ENCODE data around the gene CCDC172.

CCDC172 gene

GRCh38 chr10:116324227-116324950 lies at the start of gene CCDC172:
Gene CCDC172, plus strand, starts transcription at chr10:116324448. Its CDS starts 564 bp downstream, at chr10:116325012.
- H3K36me3 ChIP-seq (ENCODE audit: control insufficient read depth in 2 of 2, insufficient read depth in 2 of 2, low read length in 2 of 2), result no peaks in the 10 kb centered on the region
- no peak within 1 kb of the TSS for H3K27ac ChIP-seq (ENCODE audit: low read depth in 2 of 2, low read length in 2 of 2)
- H3K4me3 ChIP-seq (ENCODE audit: low read length in 2 of 2), result no peak within 1 kb of the TSS
- H3K9ac ChIP-seq (ENCODE audit: low read depth in 1 of 2, low read length in 2 of 2), result no peak within 1 kb of the TSS
- no peaks in the 10 kb centered on the region for H3K27me3 ChIP-seq (ENCODE audit: control insufficient read depth in 2 of 2, insufficient read depth in 2 of 2, low read length in 2 of 2)
- H3K4me1 ChIP-seq (ENCODE audit: control insufficient read depth in 2 of 2, insufficient read depth in 2 of 2, low read length in 2 of 2), result no peaks in the 10 kb centered on the region
- no peaks in the 10 kb centered on the region for H3K9me3 ChIP-seq (ENCODE audit: control insufficient read depth in 2 of 2, low read length in 2 of 2)

- H3K9me3 ChIP-seq (ENCODE audit: control insufficient read depth in 2 of 2, low read length in 2 of 2), result no peaks in the 10 kb centered on the region
- no peak overlapping the region for H3K4me3 ChIP-seq (ENCODE audit: low read length in 2 of 2)
- H3K27ac ChIP-seq (ENCODE audit: low read depth in 2 of 2, low read length in 2 of 2), result no peak overlapping the region
- H3K27me3 ChIP-seq (ENCODE audit: control insufficient read depth in 2 of 2, insufficient read depth in 2 of 2, low read length in 2 of 2), result peaks cover 12 to 21% of the 10 kb centered on the region in 2 donors
- H3K4me1 ChIP-seq (ENCODE audit: control insufficient read depth in 2 of 2, insufficient read depth in 2 of 2, low read length in 2 of 2), result no peaks in the 10 kb centered on the region
- no peaks in the 10 kb centered on the region for H3K36me3 ChIP-seq (ENCODE audit: control insufficient read depth in 2 of 2, insufficient read depth in 2 of 2, low read length in 2 of 2)
- H3K9ac ChIP-seq (ENCODE audit: low read depth in 1 of 2, low read length in 2 of 2), result no peak overlapping the region
Observed at GRCh38 chr10:116276981-116277380, 47.3 kb upstream of the CCDC172 start.

GRCh38 chr10:116278846-116279245 lies 45.4 kb upstream of the CCDC172 start:
- Histone ChIP-seq H3K9ac (ENCODE audit: low read depth in 1 of 2, low read length in 2 of 2) (no peak overlapping the region), H3K4me1 (ENCODE audit: control insufficient read depth in 2 of 2, insufficient read depth in 2 of 2, low read length in 2 of 2) (no peaks in the 10 kb centered on the region), H3K27me3 (ENCODE audit: control insufficient read depth in 2 of 2, insufficient read depth in 2 of 2, low read length in 2 of 2) (peaks cover 8 to 13% of the 10 kb centered on the region in 2 donors), H3K36me3 (ENCODE audit: control insufficient read depth in 2 of 2, insufficient read depth in 2 of 2, low read length in 2 of 2) (no peaks in the 10 kb centered on the region), H3K9me3 (ENCODE audit: control insufficient read depth in 2 of 2, low read length in 2 of 2) (no peaks in the 10 kb centered on the region), H3K27ac (ENCODE audit: low read depth in 2 of 2, low read length in 2 of 2) (no peak overlapping the region), H3K4me3 (ENCODE audit: low read length in 2 of 2) (no peak overlapping the region)

GRCh38 chr10:116281775-116282174 lies 42.5 kb upstream of the CCDC172 start:
- Histone ChIP-seq H3K27ac (ENCODE audit: low read depth in 2 of 2, low read length in 2 of 2) (no peak overlapping the region), H3K27me3 (ENCODE audit: control insufficient read depth in 2 of 2, insufficient read depth in 2 of 2, low read length in 2 of 2) (no peaks in the 10 kb centered on the region), H3K4me3 (ENCODE audit: low read length in 2 of 2) (no peak overlapping the region), H3K9me3 (ENCODE audit: control insufficient read depth in 2 of 2, low read length in 2 of 2) (no peaks in the 10 kb centered on the region), H3K9ac (ENCODE audit: low read depth in 1 of 2, low read length in 2 of 2) (no peak overlapping the region), H3K36me3 (ENCODE audit: control insufficient read depth in 2 of 2, insufficient read depth in 2 of 2, low read length in 2 of 2) (no peaks in the 10 kb centered on the region), H3K4me1 (ENCODE audit: control insufficient read depth in 2 of 2, insufficient read depth in 2 of 2, low read length in 2 of 2) (no peaks in the 10 kb centered on the region)

- H3K4me3 ChIP-seq (ENCODE audit: low read length in 2 of 2), result no peak overlapping the region
- H3K27me3 ChIP-seq (ENCODE audit: control insufficient read depth in 2 of 2, insufficient read depth in 2 of 2, low read length in 2 of 2), result no peaks in the 10 kb centered on the region
- H3K27ac ChIP-seq (ENCODE audit: low read depth in 2 of 2, low read length in 2 of 2), result no peak overlapping the region
- H3K9me3 ChIP-seq (ENCODE audit: control insufficient read depth in 2 of 2, low read length in 2 of 2), result no peaks in the 10 kb centered on the region
- H3K4me1 ChIP-seq (ENCODE audit: control insufficient read depth in 2 of 2, insufficient read depth in 2 of 2, low read length in 2 of 2), result no peaks in the 10 kb centered on the region
- H3K9ac ChIP-seq (ENCODE audit: low read depth in 1 of 2, low read length in 2 of 2), result no peak overlapping the region
- no peaks in the 10 kb centered on the region for H3K36me3 ChIP-seq (ENCODE audit: control insufficient read depth in 2 of 2, insufficient read depth in 2 of 2, low read length in 2 of 2)
Observed at GRCh38 chr10:116286626-116287200, 37.5 kb upstream of the CCDC172 start.

- no peaks in the 10 kb centered on the region for H3K9me3 ChIP-seq (ENCODE audit: control insufficient read depth in 2 of 2, low read length in 2 of 2)
- no peaks in the 10 kb centered on the region for H3K36me3 ChIP-seq (ENCODE audit: control insufficient read depth in 2 of 2, insufficient read depth in 2 of 2, low read length in 2 of 2)
- no peak overlapping the region for H3K9ac ChIP-seq (ENCODE audit: low read depth in 1 of 2, low read length in 2 of 2)
- no peak overlapping the region for H3K4me3 ChIP-seq (ENCODE audit: low read length in 2 of 2)
- H3K4me1 ChIP-seq (ENCODE audit: control insufficient read depth in 2 of 2, insufficient read depth in 2 of 2, low read length in 2 of 2), result no peaks in the 10 kb centered on the region
- no peaks in the 10 kb centered on the region for H3K27me3 ChIP-seq (ENCODE audit: control insufficient read depth in 2 of 2, insufficient read depth in 2 of 2, low read length in 2 of 2)
- H3K27ac ChIP-seq (ENCODE audit: low read depth in 2 of 2, low read length in 2 of 2), result no peak overlapping the region
Observed at GRCh38 chr10:116287906-116288501, 36.2 kb upstream of the CCDC172 start.

GRCh38 chr10:116289652-116290051 lies 34.6 kb upstream of the CCDC172 start:
- no peaks in the 10 kb centered on the region for H3K4me1 ChIP-seq (ENCODE audit: control insufficient read depth in 2 of 2, insufficient read depth in 2 of 2, low read length in 2 of 2)
- H3K9ac ChIP-seq (ENCODE audit: low read depth in 1 of 2, low read length in 2 of 2), result no peak overlapping the region
- H3K9me3 ChIP-seq (ENCODE audit: control insufficient read depth in 2 of 2, low read length in 2 of 2), result no peaks in the 10 kb centered on the region
- H3K27ac ChIP-seq (ENCODE audit: low read depth in 2 of 2, low read length in 2 of 2), result no peak overlapping the region
- H3K36me3 ChIP-seq (ENCODE audit: control insufficient read depth in 2 of 2, insufficient read depth in 2 of 2, low read length in 2 of 2), result no peaks in the 10 kb centered on the region
- H3K27me3 ChIP-seq (ENCODE audit: control insufficient read depth in 2 of 2, insufficient read depth in 2 of 2, low read length in 2 of 2), result no peaks in the 10 kb centered on the region
- H3K4me3 ChIP-seq (ENCODE audit: low read length in 2 of 2), result no peak overlapping the region

GRCh38 chr10:116292493-116292892 lies 31.8 kb upstream of the CCDC172 start:
- Histone ChIP-seq H3K27ac (ENCODE audit: low read depth in 2 of 2, low read length in 2 of 2) (no peak overlapping the region), H3K9ac (ENCODE audit: low read depth in 1 of 2, low read length in 2 of 2) (no peak overlapping the region), H3K9me3 (ENCODE audit: control insufficient read depth in 2 of 2, low read length in 2 of 2) (no peaks in the 10 kb centered on the region), H3K4me3 (ENCODE audit: low read length in 2 of 2) (no peak overlapping the region), H3K36me3 (ENCODE audit: control insufficient read depth in 2 of 2, insufficient read depth in 2 of 2, low read length in 2 of 2) (no peaks in the 10 kb centered on the region), H3K4me1 (ENCODE audit: control insufficient read depth in 2 of 2, insufficient read depth in 2 of 2, low read length in 2 of 2) (no peaks in the 10 kb centered on the region), H3K27me3 (ENCODE audit: control insufficient read depth in 2 of 2, insufficient read depth in 2 of 2, low read length in 2 of 2) (no peaks in the 10 kb centered on the region)

- H3K27me3 ChIP-seq (ENCODE audit: control insufficient read depth in 2 of 2, insufficient read depth in 2 of 2, low read length in 2 of 2), result no peaks in the 10 kb centered on the region
- no peaks in the 10 kb centered on the region for H3K4me1 ChIP-seq (ENCODE audit: control insufficient read depth in 2 of 2, insufficient read depth in 2 of 2, low read length in 2 of 2)
- H3K4me3 ChIP-seq (ENCODE audit: low read length in 2 of 2), result no peak overlapping the region
- H3K27ac ChIP-seq (ENCODE audit: low read depth in 2 of 2, low read length in 2 of 2), result no peak overlapping the region
- H3K9ac ChIP-seq (ENCODE audit: low read depth in 1 of 2, low read length in 2 of 2), result no peak overlapping the region
- H3K36me3 ChIP-seq (ENCODE audit: control insufficient read depth in 2 of 2, insufficient read depth in 2 of 2, low read length in 2 of 2), result no peaks in the 10 kb centered on the region
- no peaks in the 10 kb centered on the region for H3K9me3 ChIP-seq (ENCODE audit: control insufficient read depth in 2 of 2, low read length in 2 of 2)
Observed at GRCh38 chr10:116296291-116296721, 27.9 kb upstream of the CCDC172 start.

GRCh38 chr10:116298586-116298985 lies 25.7 kb upstream of the CCDC172 start:
- Histone ChIP-seq H3K27ac (ENCODE audit: low read depth in 2 of 2, low read length in 2 of 2) (no peak overlapping the region), H3K9me3 (ENCODE audit: control insufficient read depth in 2 of 2, low read length in 2 of 2) (no peaks in the 10 kb centered on the region), H3K27me3 (ENCODE audit: control insufficient read depth in 2 of 2, insufficient read depth in 2 of 2, low read length in 2 of 2) (no peaks in the 10 kb centered on the region), H3K9ac (ENCODE audit: low read depth in 1 of 2, low read length in 2 of 2) (no peak overlapping the region), H3K4me1 (ENCODE audit: control insufficient read depth in 2 of 2, insufficient read depth in 2 of 2, low read length in 2 of 2) (no peaks in the 10 kb centered on the region), H3K36me3 (ENCODE audit: control insufficient read depth in 2 of 2, insufficient read depth in 2 of 2, low read length in 2 of 2) (no peaks in the 10 kb centered on the region), H3K4me3 (ENCODE audit: low read length in 2 of 2) (no peak overlapping the region)
